ENCODE data around the gene GCN1.

GCN1 gene

GRCh38 chr12:120093592-120094355 lies 100.7 kb downstream of the GCN1 start:
- H3K27me3 ChIP-seq (ENCODE audit: insufficient read depth, low read depth) = no peaks in the 10 kb centered on the region
- H4K20me1 ChIP-seq (ENCODE audit: insufficient read depth) = no peaks in the 10 kb centered on the region
- H3K79me2 ChIP-seq (ENCODE audit: insufficient read depth, low read depth) = no peaks in the 10 kb centered on the region
- H3K36me3 ChIP-seq (ENCODE audit: insufficient read depth) = no peaks in the 10 kb centered on the region
- no peak overlapping the region for H3K4me3 ChIP-seq (IDR thresholded peaks at IDR 0.05; ENCODE audit: insufficient read depth, low read depth, low read length)
- no peak overlapping the region for H3K9ac ChIP-seq
- no peak overlapping the region for H3K27ac ChIP-seq
- H2AFZ ChIP-seq (ENCODE audit: low read depth) = no peak overlapping the region
- no peaks in the 10 kb centered on the region for H3K4me1 ChIP-seq (ENCODE audit: low read depth, poor library complexity, severe bottlenecking)
- TF ChIP-seq CTCF (conservative IDR thresholded peaks at IDR 0.05; ENCODE audit: low read depth, low read length) = no peak
- H3K4me2 ChIP-seq = no peak overlapping the region

GRCh38 chr12:120093336-120093591 lies 101.3 kb downstream of the GCN1 start:
- Histone ChIP-seq H3K27ac (no peak overlapping the region), H3K36me3 (ENCODE audit: insufficient read depth) (no peaks in the 10 kb centered on the region), H3K4me2 (no peak overlapping the region), H3K9ac (no peak overlapping the region), H3K4me1 (ENCODE audit: low read depth, poor library complexity, severe bottlenecking) (peaks cover 3% of the 10 kb centered on the region), H3K4me3 (IDR thresholded peaks at IDR 0.05; ENCODE audit: insufficient read depth, low read depth, low read length) (no peak overlapping the region), H3K27me3 (ENCODE audit: insufficient read depth, low read depth) (no peaks in the 10 kb centered on the region), H3K79me2 (ENCODE audit: insufficient read depth, low read depth) (no peaks in the 10 kb centered on the region), H4K20me1 (ENCODE audit: insufficient read depth) (no peaks in the 10 kb centered on the region), H2AFZ (ENCODE audit: low read depth) (no peak overlapping the region)
- no peak for TF ChIP-seq CTCF (conservative IDR thresholded peaks at IDR 0.05; ENCODE audit: low read depth, low read length)

DNA sequence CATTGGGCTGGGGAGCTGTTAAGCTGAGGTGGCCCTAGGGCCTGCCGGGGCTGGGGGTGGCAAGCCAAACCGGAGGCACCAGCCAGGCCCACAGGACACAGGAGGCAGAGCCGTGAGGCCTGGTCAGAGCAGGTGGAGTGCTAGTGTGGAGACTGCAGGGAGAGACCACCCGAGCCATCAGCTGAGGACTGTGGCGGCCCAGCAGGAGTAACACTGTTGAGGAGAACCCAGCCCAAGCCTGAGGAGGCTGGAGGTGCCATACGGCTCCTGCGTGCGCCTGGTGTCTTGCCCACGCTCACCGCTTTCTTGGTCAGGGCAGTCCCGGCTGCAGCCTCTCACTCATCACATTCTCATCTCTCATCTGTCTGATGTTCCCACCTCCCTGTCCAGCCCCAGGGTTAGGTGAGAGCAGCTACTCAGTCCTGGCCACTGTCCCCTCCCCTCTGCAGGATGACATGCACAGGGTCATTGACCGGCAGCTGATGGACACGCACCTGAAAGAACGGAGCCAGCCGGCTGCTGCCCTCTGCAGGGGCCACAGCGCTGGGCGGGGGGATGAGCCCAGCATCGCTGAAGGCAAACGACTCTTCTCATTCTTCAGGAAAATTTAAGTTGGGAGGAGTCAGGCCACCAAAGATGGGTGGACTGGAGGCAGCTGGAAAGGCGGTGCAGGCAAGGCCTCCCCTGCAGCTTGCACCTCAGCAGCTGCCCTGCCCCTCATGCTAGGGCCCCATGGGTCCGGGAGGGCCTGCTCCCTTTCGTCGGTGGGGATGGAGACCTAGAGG lies 101.8 kb downstream of the GCN1 start:
- Histone ChIP-seq H3K9ac (no peak overlapping the region), H4K20me1 (ENCODE audit: insufficient read depth) (no peaks in the 10 kb centered on the region), H3K4me2 (no peak overlapping the region), H3K36me3 (ENCODE audit: insufficient read depth) (no peaks in the 10 kb centered on the region), H3K27ac (no peak overlapping the region), H3K27me3 (ENCODE audit: insufficient read depth, low read depth) (no peaks in the 10 kb centered on the region), H3K79me2 (ENCODE audit: insufficient read depth, low read depth) (no peaks in the 10 kb centered on the region), H3K4me3 (IDR thresholded peaks at IDR 0.05; ENCODE audit: insufficient read depth, low read depth, low read length) (no peak overlapping the region), H3K4me1 (ENCODE audit: low read depth, poor library complexity, severe bottlenecking) (peaks cover 8% of the 10 kb centered on the region), H2AFZ (ENCODE audit: low read depth) (no peak overlapping the region)
- no peak for TF ChIP-seq CTCF (conservative IDR thresholded peaks at IDR 0.05; ENCODE audit: low read depth, low read length)

- H3K79me2 ChIP-seq (ENCODE audit: insufficient read depth, low read depth) = no peaks in the 10 kb centered on the region
- no peaks in the 10 kb centered on the region for H4K20me1 ChIP-seq (ENCODE audit: insufficient read depth)
- no peak overlapping the region for H3K4me2 ChIP-seq
- no peaks in the 10 kb centered on the region for H3K36me3 ChIP-seq (ENCODE audit: insufficient read depth)
- H3K27me3 ChIP-seq (ENCODE audit: insufficient read depth, low read depth) = no peaks in the 10 kb centered on the region
- no peak overlapping the region for H3K9ac ChIP-seq
- H3K4me1 ChIP-seq (ENCODE audit: low read depth, poor library complexity, severe bottlenecking) = peaks cover 10% of the 10 kb centered on the region
- no peak overlapping the region for H2AFZ ChIP-seq (ENCODE audit: low read depth)
- H3K27ac ChIP-seq = no peak overlapping the region
- TF ChIP-seq CTCF (conservative IDR thresholded peaks at IDR 0.05; ENCODE audit: low read depth, low read length) = no peak
- no peak overlapping the region for H3K4me3 ChIP-seq (IDR thresholded peaks at IDR 0.05; ENCODE audit: insufficient read depth, low read depth, low read length)
These were observed 103.0 kb downstream of the GCN1 start for GRCh38 chr12:120091371-120092090.

Measured in KMS-11 (cell line).